ENCODE data around the gene ZYX. TPM values are rescaled to one million over a fixed set of nuclear protein-coding genes. Genes with fewer than 3 reads are reported as not detected.

The ZYX gene
- total RNA-seq, 1 experiment from 2014 or later: 145 TPM

DNA sequence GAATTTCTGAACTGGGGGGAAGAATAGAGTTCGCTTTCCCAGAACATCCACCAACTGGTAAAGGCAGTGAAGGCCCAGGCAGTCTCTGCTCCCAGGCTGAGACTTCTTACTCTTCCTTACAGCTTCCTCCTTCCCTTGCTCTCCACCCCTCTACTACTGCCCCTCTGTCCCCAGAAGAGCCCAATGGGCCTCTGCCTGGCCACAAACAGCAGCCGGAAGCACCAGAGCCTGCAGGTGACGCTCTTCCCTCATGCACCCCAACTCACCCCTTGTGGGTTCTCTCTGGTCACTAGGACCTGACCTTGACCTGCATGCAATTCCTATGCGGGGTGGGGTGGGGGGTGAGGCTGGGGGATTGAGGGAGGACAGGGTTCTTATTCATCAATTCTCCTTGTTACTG, 35.1 kb upstream of the ZYX start:
- POLR2A ChIA-PET (ENCODE audit: unreplicated experiment): no interaction called here
- no peaks in the 10 kb centered on the region for H3K9me3 ChIP-seq (ENCODE audit: insufficient read depth, low read depth)
- H3K27me3 ChIP-seq (ENCODE audit: insufficient read depth, low read depth): no peaks in the 10 kb centered on the region; the same call in none of the 2 replicates
- BruUV-seq (replicated peaks): no TSS peak
- H3K9me2 ChIP-seq (ENCODE audit: insufficient read depth): no peaks in the 10 kb centered on the region
- no peak overlapping the region for H3K4me3 ChIP-seq
- H3K27ac ChIP-seq: no peak overlapping the region
- no peaks in the 10 kb centered on the region for H4K20me1 ChIP-seq (ENCODE audit: insufficient read depth)
- no peaks in the 10 kb centered on the region for H3K4me1 ChIP-seq (replicated peaks; ENCODE audit: insufficient read depth)
- CTCF ChIA-PET: interaction anchor here (0.5 to 0.6 kb wide), 4 partner anchors 10 to 34 kb away, joined by 3 to 9 read pairs (median 4); no protein-coding TSS in a partner anchor
- no peaks in the 10 kb centered on the region for H3F3A ChIP-seq (ENCODE audit: insufficient read depth, low read depth)
- H3K79me2 ChIP-seq (ENCODE audit: low read depth): no peaks in the 10 kb centered on the region
- intact Hi-C loops (cut with micrococcal nuclease; ENCODE audit: unreplicated experiment): no loop called here
- H3K4me2 ChIP-seq: no peak overlapping the region
- no peak for DNase-seq
- TF ChIP-seq, protein P1, sequence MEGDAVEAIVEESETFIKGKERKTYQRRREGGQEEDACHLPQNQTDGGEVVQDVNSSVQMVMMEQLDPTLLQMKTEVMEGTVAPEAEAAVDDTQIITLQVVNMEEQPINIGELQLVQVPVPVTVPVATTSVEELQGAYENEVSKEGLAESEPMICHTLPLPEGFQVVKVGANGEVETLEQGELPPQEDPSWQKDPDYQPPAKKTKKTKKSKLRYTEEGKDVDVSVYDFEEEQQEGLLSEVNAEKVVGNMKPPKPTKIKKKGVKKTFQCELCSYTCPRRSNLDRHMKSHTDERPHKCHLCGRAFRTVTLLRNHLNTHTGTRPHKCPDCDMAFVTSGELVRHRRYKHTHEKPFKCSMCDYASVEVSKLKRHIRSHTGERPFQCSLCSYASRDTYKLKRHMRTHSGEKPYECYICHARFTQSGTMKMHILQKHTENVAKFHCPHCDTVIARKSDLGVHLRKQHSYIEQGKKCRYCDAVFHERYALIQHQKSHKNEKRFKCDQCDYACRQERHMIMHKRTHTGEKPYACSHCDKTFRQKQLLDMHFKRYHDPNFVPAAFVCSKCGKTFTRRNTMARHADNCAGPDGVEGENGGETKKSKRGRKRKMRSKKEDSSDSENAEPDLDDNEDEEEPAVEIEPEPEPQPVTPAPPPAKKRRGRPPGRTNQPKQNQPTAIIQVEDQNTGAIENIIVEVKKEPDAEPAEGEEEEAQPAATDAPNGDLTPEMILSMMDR (conservative IDR thresholded peaks at IDR 0.05): no peak
- no peak for TF ChIP-seq EZH2 (IDR thresholded peaks at IDR 0.05; ENCODE audit: low read depth)
- H2AFZ ChIP-seq: no peak overlapping the region; the same call in 1 of the 2 replicates
- H3K36me3 ChIP-seq (ENCODE audit: low read depth): no peaks in the 10 kb centered on the region

DNA sequence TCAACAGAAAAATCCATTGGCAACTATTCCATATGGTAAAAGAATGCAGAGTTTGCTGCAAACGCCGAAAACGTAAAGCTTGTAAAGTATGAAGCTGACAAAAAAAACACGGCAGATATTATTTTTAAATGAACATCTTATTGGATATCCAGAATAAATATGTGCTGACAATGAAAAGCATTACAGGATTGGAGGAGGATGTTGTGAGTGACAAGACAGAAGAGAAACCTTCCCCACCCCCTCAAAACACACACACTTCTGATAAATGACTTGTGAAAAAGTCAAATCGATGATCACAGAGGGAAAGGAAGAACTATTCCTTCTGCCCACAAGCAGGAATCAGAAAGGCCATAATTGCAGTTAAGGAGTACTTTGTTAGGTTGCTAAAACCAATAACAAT, 33.2 kb upstream of the ZYX start:
- Histone ChIP-seq H3K9me3 (ENCODE audit: insufficient read depth, low read depth) (no peaks in the 10 kb centered on the region), H4K20me1 (ENCODE audit: insufficient read depth) (no peaks in the 10 kb centered on the region), H3K36me3 (ENCODE audit: low read depth) (no peaks in the 10 kb centered on the region), H3K27me3 (ENCODE audit: insufficient read depth, low read depth) (peaks cover 4% of the 10 kb centered on the region), H3K4me1 (replicated peaks; ENCODE audit: insufficient read depth) (no peaks in the 10 kb centered on the region), H3K79me2 (ENCODE audit: low read depth) (no peaks in the 10 kb centered on the region), H3K9me2 (ENCODE audit: insufficient read depth) (no peaks in the 10 kb centered on the region), H2AFZ (no peak overlapping the region), H3K27ac (no peak overlapping the region), H3F3A (ENCODE audit: insufficient read depth, low read depth) (no peaks in the 10 kb centered on the region), H3K4me2 (no peak overlapping the region), H3K4me3 (no peak overlapping the region)
- intact Hi-C loops (cut with micrococcal nuclease; ENCODE audit: unreplicated experiment): no loop called here
- no peak for DNase-seq
- TF ChIP-seq, protein P1 (conservative IDR thresholded peaks at IDR 0.05): no peak
- no peak for TF ChIP-seq EZH2 (IDR thresholded peaks at IDR 0.05; ENCODE audit: low read depth)
- POLR2A ChIA-PET (ENCODE audit: unreplicated experiment): no interaction called here
- CTCF ChIA-PET: no interaction called here
- BruUV-seq (replicated peaks): no TSS peak

GRCh38 chr7:143351060-143351459, 30.1 kb upstream of the ZYX start:
- Histone ChIP-seq H3K4me3 (no peak overlapping the region), H3K4me2 (no peak overlapping the region), H3K9me3 (ENCODE audit: insufficient read depth, low read depth) (no peaks in the 10 kb centered on the region), H4K20me1 (ENCODE audit: insufficient read depth) (no peaks in the 10 kb centered on the region), H2AFZ (no peak overlapping the region), H3K27me3 (ENCODE audit: insufficient read depth, low read depth) (peaks cover 23% of the 10 kb centered on the region), H3K9me2 (ENCODE audit: insufficient read depth) (no peaks in the 10 kb centered on the region), H3K79me2 (ENCODE audit: low read depth) (no peaks in the 10 kb centered on the region), H3F3A (ENCODE audit: insufficient read depth, low read depth) (no peaks in the 10 kb centered on the region), H3K36me3 (ENCODE audit: low read depth) (no peaks in the 10 kb centered on the region), H3K4me1 (replicated peaks; ENCODE audit: insufficient read depth) (no peaks in the 10 kb centered on the region), H3K27ac (no peak overlapping the region)
- intact Hi-C loops (cut with micrococcal nuclease; ENCODE audit: unreplicated experiment): no loop called here
- BruUV-seq (replicated peaks): no TSS peak
- TF ChIP-seq, protein P1 (conservative IDR thresholded peaks at IDR 0.05): no peak
- TF ChIP-seq EZH2 (IDR thresholded peaks at IDR 0.05; ENCODE audit: low read depth): no peak
- ChIA-PET POLR2A (ENCODE audit: unreplicated experiment) (no interaction called here), CTCF (no interaction called here)
- DNase-seq: no peak
